ENCODE measurements around the gene GPALPP1. TPM values are rescaled to one million over a fixed set of nuclear protein-coding genes. Genes with fewer than 3 reads are reported as not detected.
A peak's percentile ranks its signal among the peaks of the same experiment; 100 is the strongest.
"Not testable (repeated sequence)": the region's sequence is repeated elsewhere in the genome, so short reads cannot be mapped to it uniquely, and the experiment has no call there.

Gene GPALPP1
- 10 to 100 TPM; 20.5 to 22.8 (median 21.9) TPM for total RNA-seq

DNA sequence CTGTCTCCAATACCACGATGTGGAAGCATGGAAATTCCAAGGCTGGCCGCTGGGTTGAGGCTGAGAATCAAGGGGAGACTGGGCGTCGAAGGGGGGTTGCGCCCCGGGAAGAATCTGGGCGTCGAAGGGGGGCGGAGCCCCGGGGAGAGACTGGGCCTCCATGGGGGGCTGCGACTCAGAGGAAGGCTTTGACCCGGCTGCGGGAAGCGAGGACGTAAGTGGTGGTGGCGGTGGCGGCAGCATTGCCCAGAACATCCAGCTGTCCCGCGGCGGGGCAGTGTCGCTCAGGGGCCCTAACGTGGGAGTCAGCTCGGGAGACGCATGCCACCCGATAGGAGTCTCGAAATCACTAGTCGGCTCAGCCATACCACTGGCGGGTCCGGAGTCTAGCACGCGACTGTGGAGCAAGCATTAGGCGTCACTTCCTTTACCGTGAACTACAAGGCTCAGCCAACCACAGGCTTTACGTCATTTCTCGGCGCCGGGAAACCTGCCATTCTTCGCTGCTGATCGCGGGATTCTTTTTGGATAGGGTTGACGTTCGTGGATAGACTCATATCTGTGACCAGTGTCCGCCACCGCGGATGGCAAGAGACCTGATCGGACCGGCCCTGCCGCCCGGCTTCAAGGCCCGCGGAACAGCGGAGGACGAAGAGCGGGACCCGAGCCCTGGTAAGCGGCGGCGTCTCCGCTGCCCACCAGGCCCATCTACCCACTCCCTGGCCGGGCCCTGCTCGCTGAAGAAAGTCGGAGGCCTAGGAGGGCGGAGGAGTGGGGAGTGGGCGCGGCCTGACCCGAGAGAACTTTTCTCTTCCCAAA lies at the start of gene GPALPP1, which contains the start of gene NUFIP1:
Gene GPALPP1, plus strand, starts transcription at position 468 of the 819 bp plus-strand sequence. Its CDS starts 117 bp downstream, at position 585.
Gene NUFIP1, minus strand, starts transcription at position 401 of the 819 bp plus-strand sequence. Its CDS starts 35 bp downstream, at position 366.
- ATAC-seq: peak; percentile 99
- Mint-ChIP-seq H3K27me3 (ENCODE audit: low read depth) (no peaks in the 10 kb centered on the region), H3K4me1 (ENCODE audit: low read depth) (peaks cover 50% of the 10 kb centered on the region), H3K36me3 (ENCODE audit: insufficient read depth) (peaks cover 23% of the 10 kb centered on the region), H3K4me3 (peak within 1 kb of the TSS; percentile 98), H3K9me3 (no peaks in the 10 kb centered on the region)
- peak; percentile 89 for DNase-seq

DNA sequence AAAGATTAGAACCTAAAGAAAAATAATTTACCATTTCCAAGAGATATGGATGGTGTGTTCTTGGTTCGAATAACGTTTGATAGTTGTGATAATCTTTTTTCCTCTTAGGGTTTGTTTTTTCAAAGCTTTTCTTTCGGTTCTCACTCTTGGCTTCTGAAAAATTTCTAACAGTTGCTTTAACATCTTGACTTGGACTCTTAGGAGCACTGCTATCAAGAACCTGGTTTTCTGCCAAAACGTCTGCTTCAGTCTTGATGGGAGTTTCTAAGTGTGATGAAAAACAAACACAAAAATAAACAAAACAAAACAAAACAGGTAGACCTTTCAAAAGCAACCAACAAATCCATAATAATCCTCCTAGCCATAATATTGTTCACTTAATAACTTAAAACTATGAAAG lies 45.9 kb upstream of the GPALPP1 start:
- H3K36me3 Mint-ChIP-seq (ENCODE audit: insufficient read depth): peaks cover 21% of the 10 kb centered on the region
- not testable (repeated sequence) for H3K9me3 Mint-ChIP-seq; H3K27me3 Mint-ChIP-seq (ENCODE audit: low read depth); DNase-seq; H3K4me3 Mint-ChIP-seq; H3K4me1 Mint-ChIP-seq (ENCODE audit: low read depth); ATAC-seq

GRCh38 chr13:44951184-44951583 lies 38.2 kb upstream of the GPALPP1 start:
- DNase-seq: no peak
- no peaks in the 10 kb centered on the region for H3K4me1 Mint-ChIP-seq (ENCODE audit: low read depth)
- peaks cover 24% of the 10 kb centered on the region for H3K36me3 Mint-ChIP-seq (ENCODE audit: insufficient read depth)
- no peaks in the 10 kb centered on the region for H3K27me3 Mint-ChIP-seq (ENCODE audit: low read depth)
- H3K4me3 Mint-ChIP-seq: no peak overlapping the region
- H3K9me3 Mint-ChIP-seq: no peaks in the 10 kb centered on the region
- ATAC-seq: no peak

DNA sequence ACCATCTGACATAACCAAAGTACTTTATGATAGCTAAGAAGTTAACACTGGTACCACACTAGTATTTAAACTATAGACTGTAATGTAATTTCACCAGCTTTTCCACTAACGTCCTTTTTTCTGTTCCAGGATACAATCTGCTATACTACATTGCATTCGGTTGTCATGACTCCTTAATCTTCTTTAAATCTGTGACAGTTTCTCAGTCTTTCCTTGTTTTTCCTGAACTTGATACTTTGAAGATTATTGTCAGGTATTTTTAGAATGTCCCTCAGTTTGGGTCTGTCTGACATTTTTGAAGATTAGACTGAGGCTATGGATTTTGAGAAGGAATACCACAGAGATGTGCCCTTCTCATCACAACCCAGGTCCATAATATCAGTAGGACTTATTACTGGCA lies 36.7 kb upstream of the GPALPP1 start:
- H3K27me3 Mint-ChIP-seq (ENCODE audit: low read depth): no peaks in the 10 kb centered on the region
- no peaks in the 10 kb centered on the region for H3K9me3 Mint-ChIP-seq
- H3K4me1 Mint-ChIP-seq (ENCODE audit: low read depth): no peaks in the 10 kb centered on the region
- no peak for ATAC-seq
- no peak overlapping the region for H3K4me3 Mint-ChIP-seq
- H3K36me3 Mint-ChIP-seq (ENCODE audit: insufficient read depth): peaks cover 21% of the 10 kb centered on the region
- no peak for DNase-seq

GRCh38 chr13:44954224-44954623 lies 35.1 kb upstream of the GPALPP1 start:
- no peak overlapping the region for H3K4me3 Mint-ChIP-seq
- peaks cover 20% of the 10 kb centered on the region for H3K36me3 Mint-ChIP-seq (ENCODE audit: insufficient read depth)
- no peaks in the 10 kb centered on the region for H3K9me3 Mint-ChIP-seq
- ATAC-seq (no peak), DNase-seq (no peak)
- H3K4me1 Mint-ChIP-seq (ENCODE audit: low read depth): no peaks in the 10 kb centered on the region
- H3K27me3 Mint-ChIP-seq (ENCODE audit: low read depth): no peaks in the 10 kb centered on the region

GRCh38 chr13:44955406-44955805 lies 33.9 kb upstream of the GPALPP1 start:
- Mint-ChIP-seq H3K4me1 (ENCODE audit: low read depth) (no peaks in the 10 kb centered on the region), H3K4me3 (no peak overlapping the region), H3K27me3 (ENCODE audit: low read depth) (no peaks in the 10 kb centered on the region), H3K36me3 (ENCODE audit: insufficient read depth) (peaks cover 18% of the 10 kb centered on the region), H3K9me3 (no peaks in the 10 kb centered on the region)
- ATAC-seq (no peak), DNase-seq (no peak)

DNA sequence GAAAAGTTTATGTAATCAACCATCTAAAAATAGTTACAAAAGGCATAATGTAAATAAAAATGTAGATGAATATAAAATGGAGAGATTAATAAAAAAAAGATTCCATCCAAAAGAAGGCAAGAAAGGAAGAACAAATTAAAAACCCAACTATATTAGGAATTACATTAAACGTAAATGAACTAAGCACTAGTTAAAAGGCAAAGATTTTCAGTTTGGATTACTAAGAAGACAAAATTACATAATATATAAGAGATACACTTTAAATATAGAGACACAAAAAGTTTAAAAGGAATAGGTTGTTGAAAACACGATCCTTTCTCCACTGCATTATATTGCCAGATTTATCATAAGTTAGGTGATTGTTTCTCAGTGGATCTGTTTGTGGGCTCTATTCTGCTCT lies 27.3 kb upstream of the GPALPP1 start:
- H3K4me1 Mint-ChIP-seq (ENCODE audit: low read depth): no peaks in the 10 kb centered on the region
- no peak overlapping the region for H3K4me3 Mint-ChIP-seq
- ATAC-seq (no peak), DNase-seq (no peak)
- peaks cover 15% of the 10 kb centered on the region for H3K9me3 Mint-ChIP-seq
- peaks cover 45% of the 10 kb centered on the region for H3K36me3 Mint-ChIP-seq (ENCODE audit: insufficient read depth)
- no peaks in the 10 kb centered on the region for H3K27me3 Mint-ChIP-seq (ENCODE audit: low read depth)

GRCh38 chr13:44967704-44968433 lies 21.5 kb upstream of the GPALPP1 start:
- Mint-ChIP-seq H3K9me3 (peaks cover under 1% of the 10 kb centered on the region), H3K27me3 (ENCODE audit: low read depth) (no peaks in the 10 kb centered on the region), H3K36me3 (ENCODE audit: insufficient read depth) (peaks cover 38% of the 10 kb centered on the region), H3K4me3 (no peak overlapping the region), H3K4me1 (ENCODE audit: low read depth) (no peaks in the 10 kb centered on the region)
- ATAC-seq: no peak
- DNase-seq: no peak

- ATAC-seq: no peak
Observed at GRCh38 chr13:44968434-44968815, 20.9 kb upstream of the GPALPP1 start.

GRCh38 chr13:44969551-44970484 lies 19.5 kb upstream of the GPALPP1 start:
- Mint-ChIP-seq H3K27me3 (ENCODE audit: low read depth) (no peaks in the 10 kb centered on the region), H3K4me1 (ENCODE audit: low read depth) (no peaks in the 10 kb centered on the region), H3K4me3 (no peak overlapping the region), H3K9me3 (no peaks in the 10 kb centered on the region), H3K36me3 (ENCODE audit: insufficient read depth) (peaks cover 20% of the 10 kb centered on the region)
- no peak for ATAC-seq
- DNase-seq: no peak

More at GRCh38 chr13:44968434-44968815, 20.9 kb upstream of the GPALPP1 start:
- Mint-ChIP-seq H3K9me3 (no peaks in the 10 kb centered on the region), H3K4me3 (no peak overlapping the region), H3K4me1 (ENCODE audit: low read depth) (no peaks in the 10 kb centered on the region), H3K27me3 (ENCODE audit: low read depth) (no peaks in the 10 kb centered on the region), H3K36me3 (ENCODE audit: insufficient read depth) (peaks cover 34% of the 10 kb centered on the region)
- no peak for DNase-seq

DNA sequence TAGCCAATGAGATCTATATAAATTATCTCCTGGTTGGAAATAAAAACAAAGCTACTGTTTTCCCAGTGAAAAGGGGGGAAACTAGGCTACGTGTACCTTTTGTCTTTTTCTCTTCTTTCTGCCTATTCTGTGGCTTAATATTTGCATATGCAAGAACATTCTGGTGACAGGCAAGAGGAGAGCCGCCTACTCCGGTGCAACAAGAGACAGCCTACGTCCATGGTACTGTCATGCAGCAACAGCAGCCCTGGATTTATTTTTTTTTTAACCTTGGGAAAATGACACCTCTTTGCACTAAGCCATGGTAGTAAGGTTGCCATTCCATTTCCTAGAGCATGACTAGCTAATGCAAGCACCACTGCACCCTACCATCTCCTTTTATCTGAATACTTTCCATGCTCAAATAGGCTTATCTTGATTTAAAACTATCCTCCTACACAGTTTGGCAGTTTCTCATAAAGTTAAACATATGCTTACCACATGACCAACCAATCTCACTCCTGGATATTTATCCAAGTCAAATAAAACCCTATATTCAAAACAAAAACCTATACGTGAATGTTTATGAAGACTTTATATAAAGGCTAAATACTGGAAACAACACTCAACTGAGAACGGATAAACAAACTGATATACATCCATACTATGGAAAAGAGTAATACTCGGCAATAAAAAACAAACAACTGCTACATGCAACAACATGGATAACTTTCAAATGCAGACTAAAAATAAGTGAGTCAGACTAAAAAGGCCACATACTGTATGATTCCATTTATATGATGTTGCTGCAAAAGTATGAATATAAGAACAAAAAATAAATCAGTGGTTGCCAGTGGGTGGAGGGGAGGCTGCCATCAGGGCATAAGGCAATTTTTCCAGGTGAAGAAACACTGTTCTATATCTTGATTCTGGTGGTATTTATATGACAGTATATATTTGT lies 17.4 kb upstream of the GPALPP1 start:
- no peaks in the 10 kb centered on the region for H3K4me1 Mint-ChIP-seq (ENCODE audit: low read depth)
- H3K27me3 Mint-ChIP-seq (ENCODE audit: low read depth): no peaks in the 10 kb centered on the region
- no peak overlapping the region for H3K4me3 Mint-ChIP-seq
- H3K36me3 Mint-ChIP-seq (ENCODE audit: insufficient read depth): peaks cover 15% of the 10 kb centered on the region
- H3K9me3 Mint-ChIP-seq: no peaks in the 10 kb centered on the region
- ATAC-seq (no peak), DNase-seq (no peak)

DNA sequence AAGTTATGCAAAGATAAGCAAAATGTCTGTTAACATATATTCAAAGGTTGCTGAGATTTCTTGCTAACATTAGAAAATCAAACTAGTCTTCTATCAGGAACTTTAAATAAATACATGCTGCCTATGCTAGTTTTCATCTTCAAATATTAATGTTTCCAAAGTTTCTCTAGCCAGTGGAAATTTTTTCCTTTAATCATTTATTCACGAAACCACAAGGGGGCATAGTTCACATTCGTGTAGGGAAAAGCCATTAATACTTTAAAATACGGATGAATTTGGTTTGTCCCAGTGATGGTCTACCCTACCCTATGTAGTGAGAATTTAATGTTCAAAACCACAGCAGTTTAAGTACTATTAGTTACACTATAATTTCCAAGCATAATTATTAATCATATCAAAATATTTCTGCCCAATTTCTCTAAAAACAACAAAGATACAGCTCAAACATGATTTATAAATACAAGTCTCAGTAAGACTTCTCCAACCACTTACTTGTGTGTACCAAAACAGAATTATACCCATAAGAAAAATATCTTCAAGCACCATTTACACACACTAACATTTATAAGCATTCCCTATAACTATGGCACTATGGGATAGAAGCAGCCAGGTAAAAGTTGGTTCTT lies 16.3 kb upstream of the GPALPP1 start:
- H3K4me3 Mint-ChIP-seq: no peak overlapping the region
- no peak for DNase-seq
- no peaks in the 10 kb centered on the region for H3K27me3 Mint-ChIP-seq (ENCODE audit: low read depth)
- no peaks in the 10 kb centered on the region for H3K4me1 Mint-ChIP-seq (ENCODE audit: low read depth)
- no peaks in the 10 kb centered on the region for H3K9me3 Mint-ChIP-seq
- H3K36me3 Mint-ChIP-seq (ENCODE audit: insufficient read depth): peaks cover 17% of the 10 kb centered on the region
- no peak for ATAC-seq
